PC-3 (cell line): ENCODE measurements around the gene OTOA. TPM values are rescaled to one million over a fixed set of nuclear protein-coding genes. Genes with fewer than 3 reads are reported as not detected.
"Not testable (repeated sequence)": the region's sequence is repeated elsewhere in the genome, so short reads cannot be mapped to it uniquely, and the experiment has no call there.

Experiments
- ATAC-seq: fragments of 200-7000 bp; cut with Tn5 transposase; 2 replicates; pipeline ENCODE4 v1.9.1; 2020; ENCODE audit warnings: mild to moderate bottlenecking, moderate library complexity
- BruUV-seq: library from RNA; stranded (reverse); fragments of 400-500 nt; replicated peaks from 2 replicates; lab custom pipeline; 2021; lab: Mats Ljungman, UMichigan
- CTCF ChIA-PET: fragments of 300-600 bp; sonication (Branson Sonifier 250); formaldehyde crosslinking; loops from one replicate; lab custom pipeline; 2022; ENCODE audit warnings: antibody characterized with exemption; lab: Charles Lee
- POLR2A ChIA-PET: fragments of 300-600 bp; sonication (Branson Sonifier 250); formaldehyde crosslinking; loops from one replicate; lab custom pipeline; 2022; ENCODE audit warnings: antibody characterized with exemption; ENCODE audit not compliant: unreplicated experiment; lab: Charles Lee
- DNase-seq: peaks from one replicate; pipeline ENCODE4 v3.0.0-alpha.2; 2015
- H2AFZ ChIP-seq: fragments of 300-600 bp; sonication (generic); 2 replicates; pipeline ENCODE4 v1.6.0; 2016; ENCODE audit warnings: antibody characterized with exemption, low read length
- H3F3A ChIP-seq: fragments of 300-600 bp; sonication (generic); one replicate; pipeline ENCODE4 v1.6.0; 2017; ENCODE audit warnings: antibody characterized with exemption, low read length, control low read depth, mild to moderate bottlenecking; ENCODE audit not compliant: unreplicated experiment
- H3K27ac ChIP-seq: fragments of 300-600 bp; sonication (generic); 2 replicates; pipeline ENCODE4 v1.5.1; 2016; ENCODE audit warnings: mild to moderate bottlenecking, low read length
- H3K27me3 ChIP-seq: fragments of 300-600 bp; sonication (generic); 2 replicates; pipeline ENCODE4 v1.6.1; 2016; ENCODE audit warnings: low read length, mixed read lengths
- H3K36me3 ChIP-seq: fragments of 300-600 bp; sonication (generic); 2 replicates; pipeline ENCODE4 v1.6.1; 2016; ENCODE audit warnings: low read depth, mixed run types, low read length, mixed read lengths
- H3K4me1 ChIP-seq: fragments of 300-600 bp; sonication (generic); 2 replicates; pipeline ENCODE4 v1.5.1; 2016; ENCODE audit warnings: low read length; ENCODE audit not compliant: insufficient read depth
- H3K4me2 ChIP-seq: fragments of 300-600 bp; sonication (generic); 2 replicates; pipeline ENCODE4 v1.6.0; 2016; ENCODE audit warnings: low read length
- H3K4me3 ChIP-seq: fragments of 300-600 bp; sonication (generic); 2 replicates; pipeline ENCODE4 v1.5.1; 2016; ENCODE audit warnings: mild to moderate bottlenecking, low read length, mixed read lengths
- H3K79me2 ChIP-seq: fragments of 300-600 bp; sonication (generic); 2 replicates; pipeline ENCODE4 v1.6.1; 2017; ENCODE audit warnings: low read length, mixed read lengths
- H3K9ac ChIP-seq: fragments of 300-600 bp; sonication (generic); 2 replicates; pipeline ENCODE4 v1.6.0; 2016; ENCODE audit warnings: mild to moderate bottlenecking, low read length
- H3K9me2 ChIP-seq: fragments of 300-600 bp; sonication (generic); replicated peaks from 2 replicates; pipeline ENCODE4 v1.6.1; 2016; ENCODE audit warnings: mixed run types, low read length, mixed read lengths
- H3K9me3 ChIP-seq: fragments of 300-600 bp; sonication (generic); 2 replicates; pipeline ENCODE4 v1.6.1; 2016; ENCODE audit warnings: low read length, mixed read lengths
- H4K20me1 ChIP-seq: fragments of 300-600 bp; sonication (generic); 2 replicates; pipeline ENCODE4 v1.6.1; 2016; ENCODE audit warnings: low read length, mixed read lengths
- EZH2 ChIP-seq: fragments of 300-600 bp; sonication (generic); IDR thresholded peaks from one replicate; pipeline ENCODE4 v1.6.1; 2017; ENCODE audit warnings: antibody characterized with exemption, mild to moderate bottlenecking, low read length; ENCODE audit not compliant: unreplicated experiment
- EZH2phosphoT487 ChIP-seq: fragments of 300-600 bp; sonication (generic); IDR thresholded peaks from 2 replicates; pipeline ENCODE4 v1.6.1; 2018; ENCODE audit warnings: mild to moderate bottlenecking, antibody characterized with exemption, low read length, borderline replicate concordance
- intact Hi-C: fragments of 100-400 bp; cut with micrococcal nuclease; formaldehyde crosslinking; loops from 2 replicates; pipeline ENCODE4 v1.9.0; 2023
- total RNA-seq: library from RNA; depleted of rRNA; stranded (reverse); fragments of >200 nt; gene quantifications from 2 replicates; pipeline ENCODE4 v1.2.3, GENCODE V29; 2014
- TF ChIP-seq, protein P1 (sequence below): fragments of 300-600 bp; sonication (generic); conservative IDR thresholded peaks from 2 replicates; pipeline ENCODE4 v1.5.1; 2017; ENCODE audit warnings: antibody characterized with exemption, low read depth, mild to moderate bottlenecking, low read length

The OTOA gene
- total RNA-seq, 1 experiment from 2014 or later = not detected

DNA sequence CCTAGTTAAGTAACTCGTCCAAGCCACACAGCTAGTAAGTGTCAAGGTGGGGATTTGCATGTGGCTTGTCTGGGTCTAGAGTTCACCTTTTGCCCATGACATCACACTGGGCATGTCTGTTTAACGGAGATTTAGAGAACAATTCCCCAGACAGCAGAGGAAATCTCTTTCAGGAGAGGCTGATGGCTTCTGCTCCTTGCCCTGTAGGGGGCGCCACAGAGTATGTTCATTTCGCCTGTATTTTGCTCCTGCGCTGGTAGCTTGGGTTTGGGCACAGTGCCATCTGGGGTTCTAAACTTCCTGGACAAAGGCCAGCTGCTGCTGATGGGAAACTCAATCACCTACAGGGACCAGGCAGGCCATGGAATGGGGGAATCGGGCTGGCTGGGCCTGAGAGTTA lies 20.4 kb downstream of the OTOA start:
- CTCF ChIA-PET = no interaction called here
- intact Hi-C loops = no loop called here
- H3K4me2 ChIP-seq = no peak overlapping the region
- ATAC-seq (no peak), DNase-seq (no peak)
- H3K9ac ChIP-seq = no peak overlapping the region
- no peak overlapping the region for H2AFZ ChIP-seq
- no peaks in the 10 kb centered on the region for H3K4me1 ChIP-seq
- H3K27me3 ChIP-seq = peaks cover 3% of the 10 kb centered on the region; the same call in 1 of the 2 replicates
- H3K4me3 ChIP-seq = no peak overlapping the region
- no peaks in the 10 kb centered on the region for H4K20me1 ChIP-seq
- TF ChIP-seq EZH2phosphoT487 = no peak
- TF ChIP-seq, protein P1, sequence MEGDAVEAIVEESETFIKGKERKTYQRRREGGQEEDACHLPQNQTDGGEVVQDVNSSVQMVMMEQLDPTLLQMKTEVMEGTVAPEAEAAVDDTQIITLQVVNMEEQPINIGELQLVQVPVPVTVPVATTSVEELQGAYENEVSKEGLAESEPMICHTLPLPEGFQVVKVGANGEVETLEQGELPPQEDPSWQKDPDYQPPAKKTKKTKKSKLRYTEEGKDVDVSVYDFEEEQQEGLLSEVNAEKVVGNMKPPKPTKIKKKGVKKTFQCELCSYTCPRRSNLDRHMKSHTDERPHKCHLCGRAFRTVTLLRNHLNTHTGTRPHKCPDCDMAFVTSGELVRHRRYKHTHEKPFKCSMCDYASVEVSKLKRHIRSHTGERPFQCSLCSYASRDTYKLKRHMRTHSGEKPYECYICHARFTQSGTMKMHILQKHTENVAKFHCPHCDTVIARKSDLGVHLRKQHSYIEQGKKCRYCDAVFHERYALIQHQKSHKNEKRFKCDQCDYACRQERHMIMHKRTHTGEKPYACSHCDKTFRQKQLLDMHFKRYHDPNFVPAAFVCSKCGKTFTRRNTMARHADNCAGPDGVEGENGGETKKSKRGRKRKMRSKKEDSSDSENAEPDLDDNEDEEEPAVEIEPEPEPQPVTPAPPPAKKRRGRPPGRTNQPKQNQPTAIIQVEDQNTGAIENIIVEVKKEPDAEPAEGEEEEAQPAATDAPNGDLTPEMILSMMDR = peak; percentile 66
- H3K27ac ChIP-seq = no peak overlapping the region
- H3K9me2 ChIP-seq = no peaks in the 10 kb centered on the region
- BruUV-seq = no TSS peak
- H3K79me2 ChIP-seq = no peaks in the 10 kb centered on the region
- POLR2A ChIA-PET = no interaction called here
- no peaks in the 10 kb centered on the region for H3K36me3 ChIP-seq
- H3K9me3 ChIP-seq = no peaks in the 10 kb centered on the region
- H3F3A ChIP-seq = no peaks in the 10 kb centered on the region

DNA sequence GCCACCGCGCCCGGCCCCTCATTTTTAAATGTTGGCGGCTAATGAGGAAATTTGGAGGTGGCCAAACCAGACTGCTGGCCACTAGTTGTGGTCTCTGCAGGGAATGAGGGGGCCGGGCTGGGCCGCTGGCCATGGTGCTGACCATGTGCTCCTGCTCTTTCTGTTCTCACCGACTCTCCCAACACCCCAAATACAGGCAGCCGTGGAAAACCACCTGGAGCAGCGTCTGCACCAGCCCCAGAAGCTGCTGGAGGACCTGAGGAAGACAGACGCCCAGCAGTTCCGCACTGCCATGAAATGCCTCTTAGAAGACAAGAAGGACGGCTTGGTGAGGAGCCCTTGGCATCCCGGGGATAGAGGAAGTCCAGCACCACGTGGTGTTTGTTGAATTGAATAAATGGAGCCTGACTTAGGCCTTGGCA lies 21.3 kb downstream of the OTOA start:
- intact Hi-C loops = no loop called here
- Histone ChIP-seq H3K9ac (no peak overlapping the region), H2AFZ (no peak overlapping the region), H3K79me2 (no peaks in the 10 kb centered on the region), H3K27ac (no peak overlapping the region), H4K20me1 (no peaks in the 10 kb centered on the region), H3K4me2 (no peak overlapping the region), H3K27me3 (peaks cover 3% of the 10 kb centered on the region; the same call in 1 of the 2 replicates), H3K4me3 (no peak overlapping the region), H3K36me3 (no peaks in the 10 kb centered on the region), H3K9me2 (no peaks in the 10 kb centered on the region), H3F3A (no peaks in the 10 kb centered on the region), H3K9me3 (no peaks in the 10 kb centered on the region), H3K4me1 (no peaks in the 10 kb centered on the region)
- BruUV-seq = no TSS peak
- CTCF ChIA-PET = no interaction called here
- POLR2A ChIA-PET = no interaction called here
- no peak for DNase-seq
- no peak for ATAC-seq
- TF ChIP-seq EZH2phosphoT487 (no peak), EZH2 (no peak)
- TF ChIP-seq, protein P1 = no peak

DNA sequence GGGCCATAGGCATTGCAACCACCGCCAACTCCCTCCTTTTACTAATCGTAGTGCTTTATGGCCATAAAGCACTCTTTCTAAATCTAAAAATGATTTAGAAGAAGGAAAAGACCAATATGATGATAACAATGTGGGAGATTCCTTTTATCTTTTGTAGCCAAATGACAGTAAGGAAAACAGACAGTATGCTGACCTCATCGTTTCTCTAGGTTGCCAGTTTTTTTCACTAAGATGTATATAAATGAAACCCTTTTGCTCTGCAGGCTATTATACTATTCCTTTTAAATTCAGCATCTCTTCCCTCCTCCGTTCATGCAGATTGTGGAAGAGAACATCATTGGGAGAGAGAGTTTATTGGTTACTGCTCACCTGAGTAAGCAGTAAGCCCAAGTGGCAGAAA lies 25.3 kb downstream of the OTOA start:
- no peak overlapping the region for H3K4me3 ChIP-seq
- ATAC-seq (no peak), DNase-seq (no peak)
- no peak overlapping the region for H3K4me2 ChIP-seq
- no peaks in the 10 kb centered on the region for H4K20me1 ChIP-seq
- no peak overlapping the region for H3K9ac ChIP-seq
- no peaks in the 10 kb centered on the region for H3K9me3 ChIP-seq
- H3K36me3 ChIP-seq = no peaks in the 10 kb centered on the region
- TF ChIP-seq EZH2 = no peak
- TF ChIP-seq EZH2phosphoT487 = no peak
- TF ChIP-seq, protein P1 = no peak
- H3K4me1 ChIP-seq = no peaks in the 10 kb centered on the region
- peaks cover 3% of the 10 kb centered on the region; the same call in 1 of the 2 replicates for H3K27me3 ChIP-seq
- H3K27ac ChIP-seq = no peak overlapping the region
- no TSS peak for BruUV-seq
- no peaks in the 10 kb centered on the region for H3K79me2 ChIP-seq
- ChIA-PET CTCF (no interaction called here), POLR2A (no interaction called here)
- H2AFZ ChIP-seq = no peak overlapping the region
- no peaks in the 10 kb centered on the region for H3K9me2 ChIP-seq
- no peaks in the 10 kb centered on the region for H3F3A ChIP-seq
- intact Hi-C loops = no loop called here

- ATAC-seq, BruUV-seq, POLR2A ChIA-PET: not testable (repeated sequence)
Measured at GRCh38 chr16:21690967-21691366, 27.2 kb downstream of the OTOA start.

More at GRCh38 chr16:21690967-21691366, 27.2 kb downstream of the OTOA start:
- intact Hi-C loops, CTCF ChIA-PET, H3K4me1 ChIP-seq, H3K4me2 ChIP-seq, H3K79me2 ChIP-seq, H3K9me2 ChIP-seq, H3K27ac ChIP-seq, DNase-seq, H3F3A ChIP-seq, H4K20me1 ChIP-seq, H2AFZ ChIP-seq, H3K9me3 ChIP-seq, H3K9ac ChIP-seq, H3K27me3 ChIP-seq, H3K36me3 ChIP-seq, H3K4me3 ChIP-seq: not testable (repeated sequence)
